GM18499 (cell line): ENCODE results near the gene DIRAS2.

Source experiments
- ATAC-seq: cut with Tn5 transposase; IDR thresholded peaks from one replicate; pipeline ENCODE4 v1.9.1; 2021; ENCODE audit warnings: moderate number of reproducible peaks; ENCODE audit not compliant: insufficient read depth, unreplicated experiment

Gene DIRAS2

DNA sequence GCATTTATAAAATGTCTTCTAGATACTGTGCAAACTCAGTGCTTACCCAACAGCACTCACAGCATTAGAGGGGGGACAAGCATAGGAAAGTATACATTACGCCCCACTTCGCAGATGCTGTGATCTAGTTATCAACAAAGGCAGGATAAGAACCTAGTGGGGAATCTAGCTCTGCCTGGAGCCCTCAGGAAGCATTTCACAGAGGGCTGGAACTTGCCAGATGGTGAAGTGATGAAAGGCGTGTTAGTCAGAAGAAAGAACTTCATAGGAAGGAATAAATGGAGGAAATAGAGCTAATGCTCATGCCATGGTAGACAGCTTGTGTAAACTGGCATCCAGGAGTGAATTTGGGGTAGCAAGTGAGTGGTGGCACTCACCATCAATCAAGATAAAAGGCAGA is 25.8 kb downstream of the DIRAS2 start:
- no peak for ATAC-seq

DNA sequence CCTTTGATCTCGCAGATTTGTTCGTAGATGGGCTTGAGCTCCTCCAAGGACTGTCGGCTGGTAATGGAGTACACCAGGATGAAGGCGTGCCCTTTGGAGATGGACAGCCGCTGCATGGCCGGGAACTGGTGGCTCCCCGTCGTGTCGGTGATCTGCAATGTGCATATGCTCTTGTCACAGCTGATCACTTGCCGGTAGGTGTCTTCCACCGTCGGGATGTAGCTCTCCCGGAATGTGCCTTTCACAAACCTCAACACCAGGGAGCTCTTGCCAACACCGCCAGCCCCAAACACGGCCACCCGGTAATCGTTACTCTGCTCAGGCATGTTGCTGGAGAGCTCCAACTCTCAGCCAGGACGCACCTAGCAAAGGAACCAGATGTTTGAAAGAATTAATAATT is 29.1 kb downstream of the DIRAS2 start:
- no peak for ATAC-seq

DNA sequence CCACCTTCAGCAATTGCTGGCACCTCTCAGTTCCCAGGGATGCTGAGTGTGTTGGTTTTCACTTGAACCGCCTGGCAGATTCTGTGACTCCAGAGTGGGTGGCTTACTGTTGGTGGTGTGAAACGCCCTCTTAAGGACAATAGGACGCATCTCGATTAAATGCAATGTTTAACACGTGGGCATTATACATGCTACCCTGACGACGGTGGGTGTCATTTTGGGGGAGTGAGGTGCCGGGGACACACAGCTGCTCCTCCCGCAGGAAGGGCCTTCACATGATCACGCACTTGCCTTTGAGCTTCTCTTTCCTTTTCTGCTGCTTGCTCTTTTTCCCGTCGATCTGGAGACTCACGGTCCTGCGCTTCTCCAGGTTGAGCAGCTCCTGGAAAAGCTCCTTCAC is 29.7 kb downstream of the DIRAS2 start:
- no peak for ATAC-seq

DNA sequence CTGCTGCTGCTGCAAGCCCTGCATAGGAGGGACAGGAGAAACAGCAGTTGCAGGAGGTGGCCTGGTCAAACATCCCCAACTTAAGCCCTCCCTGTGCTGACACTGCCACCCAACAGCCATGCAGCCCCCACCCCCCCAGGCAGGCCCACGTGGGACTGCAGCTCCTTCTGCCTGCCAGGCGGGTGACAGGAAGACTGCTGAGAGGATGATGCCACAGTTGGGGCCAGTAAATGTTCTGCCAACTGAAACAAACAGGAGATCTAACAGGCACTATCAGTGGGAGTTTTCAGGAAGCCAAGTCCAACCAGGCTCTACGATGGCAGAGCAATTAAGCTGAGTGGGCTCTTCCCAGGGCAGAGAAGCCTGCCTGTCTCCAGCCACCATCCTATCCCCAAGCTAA is 31.1 kb downstream of the DIRAS2 start:
- no peak for ATAC-seq

DNA sequence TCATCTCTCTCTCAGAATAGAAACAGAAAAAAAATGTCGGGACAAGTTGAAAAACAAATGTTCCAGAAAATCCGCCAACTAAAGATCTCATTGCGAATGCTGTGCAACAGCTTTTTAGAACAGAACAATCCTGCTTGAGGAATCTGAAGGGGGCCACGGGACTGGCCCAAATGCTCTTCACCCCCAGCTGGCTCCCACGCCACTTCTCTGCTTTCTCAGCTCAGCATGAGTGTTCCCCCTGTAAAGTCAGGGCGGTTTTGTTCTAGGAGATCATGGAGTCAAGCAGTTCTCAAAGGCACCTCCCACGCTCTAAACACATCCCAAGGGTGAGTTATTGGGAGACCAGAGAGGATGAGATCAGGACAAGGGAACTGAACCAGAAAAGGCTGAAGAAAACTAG is 31.5 kb downstream of the DIRAS2 start:
- ATAC-seq = no peak

DNA sequence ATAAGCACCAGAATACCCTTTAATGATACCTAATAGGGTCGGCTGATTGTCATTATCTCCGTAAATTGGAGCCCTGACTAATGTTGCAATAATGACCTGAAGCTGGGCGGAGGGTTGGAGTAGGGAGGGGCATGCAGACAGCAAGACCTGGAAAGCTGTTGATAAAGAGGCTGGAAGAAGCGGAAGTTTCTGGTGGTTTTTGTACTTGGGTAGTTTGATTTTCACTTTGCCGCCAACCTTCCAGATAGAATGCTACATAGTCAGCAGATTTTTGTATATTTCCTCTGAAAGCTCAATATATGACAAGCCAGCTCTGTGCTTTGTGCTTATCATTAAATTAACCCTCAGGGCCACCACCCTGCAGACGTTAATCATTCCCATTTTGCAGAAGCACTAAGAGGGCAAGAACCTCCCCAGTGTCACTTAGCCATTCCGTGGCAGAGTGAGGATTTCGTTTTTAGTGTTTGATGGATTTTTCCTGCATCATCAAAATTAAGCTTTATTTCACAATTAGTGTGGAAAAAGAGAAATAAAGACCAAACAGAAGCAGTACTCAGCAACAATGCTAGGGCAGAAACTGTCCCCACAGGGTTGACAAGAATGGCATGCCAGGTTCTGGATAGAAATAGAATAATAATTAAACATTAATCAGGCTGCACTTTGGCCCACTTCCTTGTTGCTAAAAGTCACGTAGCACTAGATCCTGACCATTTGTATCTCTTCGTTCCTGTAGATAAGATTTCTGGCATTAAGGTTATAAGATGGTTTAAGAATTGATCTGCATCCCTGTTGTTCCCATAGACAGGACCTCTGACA is 34.7 kb downstream of the DIRAS2 start:
- no peak for ATAC-seq

DNA sequence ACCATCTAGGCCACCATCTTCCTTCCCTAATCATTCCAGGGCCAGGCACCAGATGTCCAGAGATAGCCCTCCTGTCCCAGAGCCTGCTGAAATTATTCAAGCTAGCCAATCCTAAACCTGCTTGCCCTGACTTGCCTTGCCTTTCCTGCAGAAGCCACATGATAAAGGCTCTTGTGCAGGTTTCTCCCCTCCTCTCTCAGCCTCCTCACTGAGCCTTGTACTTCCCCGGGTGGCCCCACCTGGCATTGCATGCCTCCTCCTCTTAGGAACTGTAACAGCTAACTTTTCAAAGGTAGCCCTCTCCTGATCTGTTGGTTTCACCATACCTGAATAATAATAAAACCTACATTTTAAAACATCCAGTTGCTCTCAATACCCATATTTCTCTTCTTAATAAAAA is 42.6 kb downstream of the DIRAS2 start:
- no peak for ATAC-seq

DNA sequence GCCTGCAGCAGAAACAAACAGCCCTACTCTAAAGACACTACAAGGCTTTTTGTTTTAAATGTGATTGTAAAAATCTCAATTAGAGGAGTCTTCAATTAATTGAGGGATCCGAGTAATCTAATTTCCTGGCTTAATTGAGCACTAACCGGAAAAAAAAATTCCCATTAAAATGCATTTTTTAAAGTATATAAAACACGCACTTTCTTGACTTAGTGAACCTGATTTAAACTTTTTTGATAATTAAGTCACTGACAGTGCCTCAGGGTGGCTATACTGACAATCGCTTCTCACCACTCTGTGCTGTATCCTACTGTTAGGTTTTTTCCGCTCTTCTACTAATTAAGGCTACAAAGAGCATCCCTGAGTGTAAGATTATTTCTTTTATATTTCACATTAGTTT is 44.4 kb downstream of the DIRAS2 start:
- no peak for ATAC-seq

DNA sequence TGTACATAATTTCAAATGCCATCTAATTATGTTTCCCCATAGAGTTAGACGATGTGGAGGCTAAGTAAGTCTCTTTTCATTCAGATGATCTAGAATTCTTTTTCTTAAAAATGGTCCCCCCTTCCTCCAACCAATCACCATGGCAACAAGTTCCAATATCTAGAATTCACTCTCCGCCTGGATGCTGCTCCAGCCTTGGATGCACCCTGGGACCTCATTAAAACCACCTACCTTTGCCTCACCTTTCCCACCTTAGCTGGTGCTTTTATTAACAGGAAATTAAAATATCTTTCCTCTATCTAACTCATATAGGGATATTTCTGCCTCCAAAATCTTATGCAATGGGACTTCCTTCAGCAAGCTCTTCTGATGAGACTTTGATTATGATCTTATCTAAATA is 49.0 kb downstream of the DIRAS2 start:
- ATAC-seq = no peak

DNA sequence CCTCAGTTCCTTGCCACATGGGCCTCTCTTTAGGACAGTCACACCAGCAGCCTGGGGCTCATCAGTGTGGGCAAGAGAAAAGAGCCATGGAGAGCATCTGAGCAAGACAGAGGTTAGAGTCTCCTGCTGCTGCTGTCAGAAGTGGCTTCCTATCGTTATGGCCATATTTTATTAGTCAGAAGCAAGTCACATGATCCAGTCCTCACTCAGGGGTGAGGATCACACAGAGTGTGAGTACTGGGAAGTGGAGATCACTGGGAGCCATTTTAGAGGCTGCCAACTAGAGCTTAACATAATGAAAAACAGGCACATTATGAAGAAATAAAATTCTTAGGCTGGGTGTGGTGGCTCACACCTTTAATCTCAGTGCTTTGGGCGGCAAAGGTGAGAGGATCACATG is 62.0 kb downstream of the DIRAS2 start:
- ATAC-seq = no peak

DNA sequence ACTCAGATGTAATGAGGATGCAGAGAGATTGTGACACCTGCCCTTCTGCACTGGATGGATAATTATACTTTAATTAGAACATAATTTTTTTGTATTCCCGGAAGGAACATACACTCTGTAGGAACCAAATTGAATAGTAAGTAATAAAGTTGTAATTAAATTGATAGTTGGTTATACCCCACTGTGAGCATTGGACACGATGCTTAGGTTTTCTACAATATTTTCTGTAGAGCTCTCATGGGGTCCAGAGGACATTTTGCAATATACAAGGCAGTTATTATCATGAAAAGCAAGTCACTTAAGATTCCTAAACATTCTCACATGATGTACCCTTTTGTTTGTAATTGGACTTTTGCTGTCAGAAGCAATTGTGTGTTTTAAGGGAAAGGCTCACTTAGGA is 63.4 kb downstream of the DIRAS2 start:
- ATAC-seq = no peak

DNA sequence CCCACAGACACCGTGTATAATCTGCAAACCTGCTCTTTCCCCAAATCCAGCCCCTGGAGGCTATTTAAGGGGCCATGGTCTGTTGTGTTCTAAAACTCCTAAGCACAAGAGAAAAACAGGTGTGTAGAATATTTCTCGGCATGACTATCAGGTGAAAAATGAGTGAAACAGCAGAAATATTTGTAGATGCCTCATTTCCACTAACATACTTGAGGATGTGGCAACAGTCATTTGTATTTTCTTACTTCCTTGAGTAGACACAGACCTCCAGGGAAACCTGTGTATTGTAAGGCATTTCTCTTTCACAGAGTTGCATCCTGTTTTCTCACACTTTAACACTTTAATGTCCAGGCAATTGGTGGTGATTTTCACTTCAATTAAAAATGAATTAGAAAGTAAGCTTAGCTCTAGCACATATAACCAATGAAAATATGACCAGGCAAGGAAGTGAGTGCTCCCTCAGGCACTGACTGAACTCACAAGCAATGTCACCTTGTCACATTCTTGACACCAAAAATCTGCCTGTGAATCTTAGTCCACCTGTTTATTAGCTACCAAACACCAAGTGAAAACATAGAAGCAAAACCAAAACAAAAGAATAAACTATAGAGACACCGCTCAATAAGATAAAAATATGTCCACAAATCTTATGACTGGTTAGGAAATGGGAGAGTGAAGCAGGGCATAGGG is 64.4 kb downstream of the DIRAS2 start:
- ATAC-seq = no peak

DNA sequence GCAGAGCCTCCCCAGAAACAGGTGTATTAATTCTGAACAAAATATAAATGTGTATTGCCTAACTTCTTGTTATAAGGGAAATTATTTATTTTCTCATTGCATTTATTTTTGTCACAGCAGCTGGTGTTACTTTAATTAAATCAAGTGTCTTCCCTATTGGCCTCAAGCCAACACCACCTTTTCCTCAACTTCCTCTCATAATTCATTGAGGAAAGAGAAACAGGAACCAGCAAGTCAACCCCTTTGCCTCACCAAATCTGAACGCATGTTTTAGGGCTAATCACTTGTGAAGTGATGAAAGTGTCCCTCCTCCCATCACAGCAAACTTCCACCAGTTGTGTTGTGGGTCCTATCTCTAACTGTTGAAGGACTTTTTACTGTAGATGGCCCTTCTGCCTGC is 73.1 kb downstream of the DIRAS2 start:
- ATAC-seq = no peak

DNA sequence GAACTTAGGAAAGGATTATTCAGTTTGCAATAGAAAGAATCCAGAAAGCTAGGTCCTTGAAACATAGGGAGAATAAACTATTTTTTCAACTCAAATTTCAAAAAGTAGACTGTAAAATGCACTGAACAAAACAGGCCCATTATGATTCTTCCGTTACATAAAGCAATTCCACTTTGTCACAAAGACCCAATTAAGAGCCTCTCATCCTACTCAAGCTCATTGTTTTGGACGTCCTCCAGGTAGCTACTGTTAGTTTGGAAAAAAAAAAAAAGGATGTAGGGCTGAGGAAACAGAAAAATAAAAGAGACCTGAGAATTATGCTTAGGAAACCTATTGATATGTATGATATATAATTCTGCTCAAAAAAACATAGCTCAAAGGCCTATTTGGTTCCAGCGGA is 74.0 kb downstream of the DIRAS2 start:
- no peak for ATAC-seq

DNA sequence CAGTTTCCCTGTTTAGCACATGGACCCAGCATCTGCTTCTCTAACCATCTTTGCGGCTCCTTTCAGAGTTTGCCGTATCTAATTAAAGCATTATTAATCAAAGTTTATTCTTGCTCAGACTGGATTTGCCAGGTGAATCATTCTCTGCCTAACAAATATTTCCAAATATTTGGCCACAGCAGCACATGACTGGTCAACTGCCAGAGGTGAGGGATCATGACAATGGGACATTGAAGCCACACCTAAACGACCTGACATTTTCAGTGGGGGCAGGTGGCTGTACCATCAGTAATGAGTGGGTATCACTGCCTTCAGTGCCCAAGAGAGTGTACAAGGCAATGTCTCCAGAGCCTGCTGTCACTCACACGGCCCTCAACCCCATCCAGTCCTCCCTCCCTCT is 80.4 kb downstream of the DIRAS2 start:
- no peak for ATAC-seq
